BLaER1 treated with 17β-estradiol and CSF1 and Interleukin-3, amounts not matched to agents 10 nM and 100 nM (cell line): Measurements from ENCODE around the gene TAF8.

Experiments
- H3K27ac ChIP-seq, 11 experiments: shearing (Covaris generic); formaldehyde crosslinking; 2 replicates each; pipeline ENCODE4 v1.8.1; 2022
- H3K27me3 ChIP-seq, 11 experiments: shearing (Covaris generic); formaldehyde crosslinking; 2 replicates each; pipeline ENCODE4 v1.8.1; 2022
- H3K36me3 ChIP-seq, 11 experiments: shearing (Covaris generic); formaldehyde crosslinking; 2 replicates each; pipeline ENCODE4 v1.8.1; 2022
- H3K4me1 ChIP-seq, 10 experiments: shearing (Covaris generic); formaldehyde crosslinking; 2 replicates each; pipeline ENCODE4 v1.8.1; 2022
- H3K4me2 ChIP-seq, 11 experiments: shearing (Covaris generic); formaldehyde crosslinking; 2 replicates each; pipeline ENCODE4 v1.8.1; 2022
- H3K4me3 ChIP-seq, 10 experiments: shearing (Covaris generic); formaldehyde crosslinking; 2 replicates each; pipeline ENCODE4 v1.8.1; 2022
- H3K9ac ChIP-seq, 11 experiments: shearing (Covaris generic); formaldehyde crosslinking; 2 replicates each; pipeline ENCODE4 v1.8.1; 2022
- H3K9me3 ChIP-seq, 11 experiments: shearing (Covaris generic); formaldehyde crosslinking; replicated peaks in 1 of 11; 2 replicates each; pipeline ENCODE4 v1.8.1; 2022
- H4K20me1 ChIP-seq, 11 experiments: shearing (Covaris generic); formaldehyde crosslinking; 2 replicates each; pipeline ENCODE4 v1.8.1; 2022
- Cebpa-rat ChIP-seq, 11 experiments: shearing (Covaris generic); IDR thresholded peaks; 2 replicates each; pipeline ENCODE4 v1.8.1; 2022

Gene TAF8

GRCh38 chr6:42010909-42011308 is 39.4 kb upstream of the TAF8 start:
- no peak for TF ChIP-seq Cebpa-rat (IDR thresholded peaks at IDR 0.05)
- H4K20me1 ChIP-seq, result no peaks in the 10 kb centered on the region
- H3K4me1 ChIP-seq, result peaks cover 57 to 100% (median 91%) of the 10 kb centered on the region in 10 experiments
- H3K27me3 ChIP-seq, result no peaks in the 10 kb centered on the region
- H3K9me3 ChIP-seq, result peaks cover 0 to 9% (median 0%) of the 10 kb centered on the region in 11 experiments; a peak in 3 of 22 replicates
- peak overlapping the region; percentile 39 to 84 (median 64); a peak in 21 of 22 replicates for H3K9ac ChIP-seq
- peak overlapping the region; percentile 54 to 97 (median 78) for H3K27ac ChIP-seq
- peaks cover 0 to 17% (median 4%) of the 10 kb centered on the region in 11 experiments; a peak in 6 of 22 replicates for H3K36me3 ChIP-seq
- peak overlapping the region; percentile 72 to 99 (median 91) for H3K4me2 ChIP-seq
- H3K4me3 ChIP-seq, result peak overlapping the region; percentile 19 to 62 (median 44); a peak in 15 of 20 replicates

GRCh38 chr6:42012501-42013133 is 37.7 kb upstream of the TAF8 start:
- peak overlapping the region in 9 of 11 experiments; percentile 15 to 97 (median 80); a peak in 16 of 22 replicates for H3K27ac ChIP-seq

GRCh38 chr6:42013134-42013516 is 37.2 kb upstream of the TAF8 start:
- H3K9ac ChIP-seq, result peak overlapping the region in 6 of 11 experiments; percentile 0 to 84 (median 79); a peak in 10 of 22 replicates
- peak overlapping the region; percentile 45 to 99 (median 86) for H3K4me2 ChIP-seq
- H3K4me3 ChIP-seq, result peak overlapping the region in 4 of 10 experiments; percentile 35 to 53 (median 40); a peak in 7 of 20 replicates
- H3K27me3 ChIP-seq, result no peaks in the 10 kb centered on the region
- H3K27ac ChIP-seq, result peak overlapping the region in 9 of 11 experiments; percentile 15 to 97 (median 80); a peak in 16 of 22 replicates
- TF ChIP-seq Cebpa-rat (IDR thresholded peaks at IDR 0.05), result no peak
- H3K36me3 ChIP-seq, result peaks cover 0 to 17% (median 4%) of the 10 kb centered on the region in 11 experiments; a peak in 6 of 22 replicates
- peaks cover 0 to 9% (median 0%) of the 10 kb centered on the region in 11 experiments; a peak in 2 of 22 replicates for H3K9me3 ChIP-seq
- H3K4me1 ChIP-seq, result peaks cover 69 to 100% (median 96%) of the 10 kb centered on the region in 10 experiments
- no peaks in the 10 kb centered on the region for H4K20me1 ChIP-seq

More at GRCh38 chr6:42012501-42013133, 37.7 kb upstream of the TAF8 start:
- Histone ChIP-seq H3K9me3 (peaks cover 0 to 9% (median 0%) of the 10 kb centered on the region in 11 experiments; a peak in 2 of 22 replicates), H3K36me3 (peaks cover 0 to 17% (median 4%) of the 10 kb centered on the region in 11 experiments; a peak in 6 of 22 replicates), H3K27me3 (no peaks in the 10 kb centered on the region), H3K9ac (peak overlapping the region in 6 of 11 experiments; percentile 0 to 84 (median 79); a peak in 10 of 22 replicates), H3K4me3 (peak overlapping the region in 4 of 10 experiments; percentile 35 to 53 (median 40); a peak in 7 of 20 replicates), H3K4me1 (peaks cover 68 to 100% (median 95%) of the 10 kb centered on the region in 10 experiments), H3K4me2 (peak overlapping the region; percentile 45 to 99 (median 86)), H4K20me1 (no peaks in the 10 kb centered on the region)
- no peak for TF ChIP-seq Cebpa-rat (IDR thresholded peaks at IDR 0.05)

- H3K36me3 ChIP-seq, result peaks cover 0 to 37% (median 4%) of the 10 kb centered on the region in 11 experiments; a peak in 7 of 22 replicates
- H3K9me3 ChIP-seq, result peaks cover 0 to 9% (median 0%) of the 10 kb centered on the region in 11 experiments; a peak in 2 of 22 replicates
- TF ChIP-seq Cebpa-rat (IDR thresholded peaks at IDR 0.05), result no peak
- H4K20me1 ChIP-seq, result no peaks in the 10 kb centered on the region
- H3K9ac ChIP-seq, result peak overlapping the region in 10 of 11 experiments; percentile 9 to 76 (median 61); a peak in 20 of 22 replicates
- peak overlapping the region in 2 of 10 experiments; percentile 14 to 25; a peak in 3 of 20 replicates for H3K4me3 ChIP-seq
- no peaks in the 10 kb centered on the region for H3K27me3 ChIP-seq
- H3K4me2 ChIP-seq, result peak overlapping the region; percentile 71 to 93 (median 84)
- H3K27ac ChIP-seq, result peak overlapping the region; percentile 40 to 98 (median 72); a peak in 21 of 22 replicates
- peaks cover 60 to 100% (median 93%) of the 10 kb centered on the region in 10 experiments for H3K4me1 ChIP-seq
Measured at GRCh38 chr6:42017021-42017643, 33.2 kb upstream of the TAF8 start.

- Histone ChIP-seq H4K20me1 (no peaks in the 10 kb centered on the region), H3K4me2 (peak overlapping the region in 10 of 11 experiments; percentile 74 to 92 (median 84); a peak in 20 of 22 replicates), H3K27ac (peak overlapping the region in 8 of 11 experiments; percentile 85 to 98 (median 94); a peak in 16 of 22 replicates), H3K4me3 (peak overlapping the region in 1 of 10 experiments; percentile 26; a peak in 1 of 20 replicates), H3K36me3 (peaks cover 0 to 20% (median 0%) of the 10 kb centered on the region in 11 experiments; a peak in 4 of 22 replicates), H3K9me3 (no peaks in the 10 kb centered on the region; a peak in 1 of 22 replicates), H3K27me3 (no peaks in the 10 kb centered on the region), H3K9ac (peak overlapping the region in 7 of 11 experiments; percentile 39 to 89 (median 80); a peak in 11 of 22 replicates), H3K4me1 (peaks cover 88 to 100% (median 97%) of the 10 kb centered on the region in 10 experiments)
- TF ChIP-seq Cebpa-rat (IDR thresholded peaks at IDR 0.05), result no peak
Measured at GRCh38 chr6:42020967-42021366, 29.4 kb upstream of the TAF8 start.

GRCh38 chr6:42021847-42022754 is 28.2 kb upstream of the TAF8 start:
- peak overlapping the region; percentile 74 to 92 (median 85) for H3K4me2 ChIP-seq
- peak overlapping the region in 3 of 10 experiments; percentile 23 to 46 (median 26); a peak in 7 of 20 replicates for H3K4me3 ChIP-seq
- H3K9ac ChIP-seq, result peak overlapping the region in 9 of 11 experiments; percentile 48 to 89 (median 78); a peak in 18 of 22 replicates
- TF ChIP-seq Cebpa-rat (IDR thresholded peaks at IDR 0.05), result no peak
- no peaks in the 10 kb centered on the region for H3K27me3 ChIP-seq
- peaks cover 88 to 100% (median 97%) of the 10 kb centered on the region in 10 experiments for H3K4me1 ChIP-seq
- H3K36me3 ChIP-seq, result peaks cover 0 to 20% (median 0%) of the 10 kb centered on the region in 11 experiments; a peak in 4 of 22 replicates
- peak overlapping the region in 10 of 11 experiments; percentile 18 to 98 (median 92); a peak in 20 of 22 replicates for H3K27ac ChIP-seq
- H4K20me1 ChIP-seq, result no peaks in the 10 kb centered on the region
- no peaks in the 10 kb centered on the region; a peak in 1 of 22 replicates for H3K9me3 ChIP-seq

- H3K4me1 ChIP-seq, result peaks cover 88 to 100% (median 97%) of the 10 kb centered on the region in 10 experiments
- TF ChIP-seq Cebpa-rat (IDR thresholded peaks at IDR 0.05), result no peak
- H3K9me3 ChIP-seq, result no peaks in the 10 kb centered on the region; a peak in 1 of 22 replicates
- H3K36me3 ChIP-seq, result peaks cover 0 to 20% (median 0%) of the 10 kb centered on the region in 11 experiments; a peak in 4 of 22 replicates
- H3K27ac ChIP-seq, result peak overlapping the region in 10 of 11 experiments; percentile 18 to 98 (median 92); a peak in 20 of 22 replicates
- peak overlapping the region in 9 of 11 experiments; percentile 48 to 89 (median 78); a peak in 18 of 22 replicates for H3K9ac ChIP-seq
- H4K20me1 ChIP-seq, result no peaks in the 10 kb centered on the region
- no peaks in the 10 kb centered on the region for H3K27me3 ChIP-seq
- peak overlapping the region in 2 of 10 experiments; percentile 23 to 46; a peak in 5 of 20 replicates for H3K4me3 ChIP-seq
- H3K4me2 ChIP-seq, result peak overlapping the region; percentile 74 to 92 (median 85)
Measured at GRCh38 chr6:42022755-42023384, 27.5 kb upstream of the TAF8 start.
